HG02759 (cell line): Measurements from ENCODE around the gene ZDHHC8.

Source experiments
- ATAC-seq: cut with Tn5 transposase; IDR thresholded peaks from one replicate; pipeline ENCODE4 v1.9.1; 2021; ENCODE audit warnings: mild to moderate bottlenecking, moderate library complexity; ENCODE audit not compliant: unreplicated experiment

The ZDHHC8 gene

GRCh38 chr22:20094197-20094807 lies 37.3 kb upstream of the ZDHHC8 start:
- no peak for ATAC-seq

GRCh38 chr22:20095521-20095920 lies 36.1 kb upstream of the ZDHHC8 start:
- ATAC-seq: no peak

- no peak for ATAC-seq
These were observed 34.8 kb upstream of the ZDHHC8 start for GRCh38 chr22:20096574-20097420.

- no peak for ATAC-seq
These were observed 32.4 kb upstream of the ZDHHC8 start for GRCh38 chr22:20099099-20099711.

GRCh38 chr22:20101638-20102037 lies 30.0 kb upstream of the ZDHHC8 start:
- ATAC-seq: no peak

- no peak for ATAC-seq
These were observed 29.3 kb upstream of the ZDHHC8 start for GRCh38 chr22:20102203-20102780.

GRCh38 chr22:20105456-20106204 lies 26.0 kb upstream of the ZDHHC8 start:
- ATAC-seq: no peak

GRCh38 chr22:20106205-20106848 lies 25.3 kb upstream of the ZDHHC8 start:
- ATAC-seq: no peak

- no peak for ATAC-seq
These were observed 24.8 kb upstream of the ZDHHC8 start for GRCh38 chr22:20106849-20107237.

GRCh38 chr22:20107471-20107901 lies 24.1 kb upstream of the ZDHHC8 start:
- ATAC-seq: no peak

- ATAC-seq: no peak
These were observed 23.4 kb upstream of the ZDHHC8 start for GRCh38 chr22:20107951-20108756.

- ATAC-seq: no peak
These were observed 22.8 kb upstream of the ZDHHC8 start for GRCh38 chr22:20108757-20109230.

GRCh38 chr22:20109411-20110358 lies 21.9 kb upstream of the ZDHHC8 start:
- no peak for ATAC-seq

- ATAC-seq: no peak
These were observed 21.1 kb upstream of the ZDHHC8 start for GRCh38 chr22:20110359-20110985.

- ATAC-seq: no peak
These were observed 20.4 kb upstream of the ZDHHC8 start for GRCh38 chr22:20111045-20111688.

GRCh38 chr22:20111689-20112622 lies 19.6 kb upstream of the ZDHHC8 start:
- no peak for ATAC-seq
